Subcutaneous adipose tissue (tissue), 4 donors: ENCODE measurements around the gene ZNF710. TPM values are rescaled to one million over a fixed set of nuclear protein-coding genes. Genes with fewer than 3 reads are reported as not detected.

Source experiments
- total RNA-seq, 4 donors: library from RNA; depleted of rRNA; stranded (reverse); fragments of >200 nt; gene quantifications; one replicate each; pipeline ENCODE4 v1.1.0, GENCODE V29; 2016
- TF ChIP-seq, protein P1 (sequence below): fragments of 450-650 bp; IDR thresholded peaks from one replicate; pipeline ENCODE4 v1.5.1; 2016; ENCODE audit warnings: low read depth, mild to moderate bottlenecking, control low read depth, antibody characterized with exemption, moderate library complexity

ZNF710 gene
- total RNA-seq, 4 donors from 2014 or later: 5.4 to 8.3 (median 6.1) TPM

DNA sequence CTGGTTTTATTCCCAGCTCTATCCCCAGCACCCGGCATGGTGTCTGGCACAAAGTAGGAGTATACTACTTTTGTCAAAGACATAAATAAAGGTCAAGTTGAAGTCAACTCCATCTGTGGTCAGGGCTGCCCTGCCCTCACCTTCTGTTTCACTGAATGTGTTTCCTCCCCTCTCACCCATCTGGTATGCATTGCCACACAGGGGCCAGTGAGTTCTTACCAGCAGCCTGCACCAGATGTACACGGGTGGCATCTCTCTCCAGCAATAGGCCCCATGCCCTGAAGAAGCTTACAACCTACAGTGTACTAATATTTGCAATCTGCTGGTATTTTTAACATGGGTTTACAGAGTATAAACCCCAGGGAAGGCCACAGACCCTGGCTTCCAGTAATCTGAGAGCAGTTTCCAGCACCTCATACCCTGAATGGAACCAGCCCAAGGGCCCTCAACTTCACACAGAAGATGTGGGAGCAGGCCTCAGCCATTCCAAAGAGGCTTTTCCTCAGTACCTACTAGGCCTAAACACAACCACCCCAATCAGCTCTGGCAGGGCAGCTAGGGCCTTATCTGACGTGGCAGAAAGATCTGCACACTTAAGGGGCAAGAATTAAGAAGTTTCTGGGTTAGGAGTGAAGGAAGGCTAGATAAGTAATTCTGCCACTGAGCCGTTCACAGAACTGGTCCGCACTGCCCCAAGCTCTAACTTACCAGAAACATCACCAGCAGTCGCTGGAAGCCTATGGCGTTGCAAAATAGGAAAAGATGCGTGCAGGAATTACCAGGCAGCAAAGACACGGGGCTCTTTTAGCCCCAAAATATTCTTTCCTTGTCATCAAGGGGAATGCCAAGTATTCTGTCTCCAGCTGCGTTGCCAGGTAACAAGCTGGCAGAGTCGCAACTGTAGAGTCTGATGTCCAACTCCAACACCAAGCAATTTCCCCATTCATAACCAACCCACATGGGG is 99.0 kb downstream of the ZNF710 start:
- TF ChIP-seq, protein P1, sequence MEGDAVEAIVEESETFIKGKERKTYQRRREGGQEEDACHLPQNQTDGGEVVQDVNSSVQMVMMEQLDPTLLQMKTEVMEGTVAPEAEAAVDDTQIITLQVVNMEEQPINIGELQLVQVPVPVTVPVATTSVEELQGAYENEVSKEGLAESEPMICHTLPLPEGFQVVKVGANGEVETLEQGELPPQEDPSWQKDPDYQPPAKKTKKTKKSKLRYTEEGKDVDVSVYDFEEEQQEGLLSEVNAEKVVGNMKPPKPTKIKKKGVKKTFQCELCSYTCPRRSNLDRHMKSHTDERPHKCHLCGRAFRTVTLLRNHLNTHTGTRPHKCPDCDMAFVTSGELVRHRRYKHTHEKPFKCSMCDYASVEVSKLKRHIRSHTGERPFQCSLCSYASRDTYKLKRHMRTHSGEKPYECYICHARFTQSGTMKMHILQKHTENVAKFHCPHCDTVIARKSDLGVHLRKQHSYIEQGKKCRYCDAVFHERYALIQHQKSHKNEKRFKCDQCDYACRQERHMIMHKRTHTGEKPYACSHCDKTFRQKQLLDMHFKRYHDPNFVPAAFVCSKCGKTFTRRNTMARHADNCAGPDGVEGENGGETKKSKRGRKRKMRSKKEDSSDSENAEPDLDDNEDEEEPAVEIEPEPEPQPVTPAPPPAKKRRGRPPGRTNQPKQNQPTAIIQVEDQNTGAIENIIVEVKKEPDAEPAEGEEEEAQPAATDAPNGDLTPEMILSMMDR: no peak

DNA sequence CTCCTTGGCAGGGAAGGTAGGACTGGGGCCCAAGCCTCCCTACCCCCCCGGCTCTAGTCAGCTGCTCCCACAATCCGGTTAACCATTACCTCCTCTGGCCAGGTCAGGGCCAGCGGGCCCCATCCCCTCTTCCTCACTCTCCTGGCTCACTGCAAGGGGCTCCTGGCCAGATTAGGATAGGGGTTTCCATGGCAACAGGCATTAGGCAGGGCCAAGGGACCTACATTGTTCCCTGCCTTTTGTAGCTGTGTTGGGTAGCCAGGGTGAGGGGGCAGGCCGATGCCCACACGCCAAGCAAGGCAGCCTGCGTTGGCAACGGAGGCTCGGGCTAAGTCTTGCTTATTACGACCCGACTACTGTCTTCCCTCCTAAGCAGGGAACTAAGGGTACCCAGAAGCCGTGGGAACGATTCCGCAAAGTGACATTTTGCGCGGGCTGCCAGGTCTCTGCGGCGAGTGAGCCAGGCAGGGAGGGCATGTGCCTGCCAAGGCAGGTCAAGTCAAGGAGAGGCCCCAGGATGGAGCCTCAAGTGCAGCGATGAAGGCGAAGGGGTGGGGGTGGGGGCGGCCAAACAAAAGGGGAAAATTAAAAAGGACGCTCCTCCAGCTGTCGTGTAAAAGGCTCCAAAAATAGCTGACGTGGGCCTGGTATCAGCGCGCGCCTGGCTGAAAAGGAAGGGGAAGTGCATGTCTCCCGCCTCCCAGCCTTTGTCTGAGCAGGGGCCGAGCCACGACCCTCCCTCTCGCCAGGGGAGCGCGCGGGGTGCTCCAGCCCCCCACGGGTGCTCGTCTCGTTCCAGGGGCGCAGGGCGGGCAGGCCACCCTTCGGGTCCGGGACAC is 100.2 kb downstream of the ZNF710 start:
- TF ChIP-seq, protein P1: no peak

DNA sequence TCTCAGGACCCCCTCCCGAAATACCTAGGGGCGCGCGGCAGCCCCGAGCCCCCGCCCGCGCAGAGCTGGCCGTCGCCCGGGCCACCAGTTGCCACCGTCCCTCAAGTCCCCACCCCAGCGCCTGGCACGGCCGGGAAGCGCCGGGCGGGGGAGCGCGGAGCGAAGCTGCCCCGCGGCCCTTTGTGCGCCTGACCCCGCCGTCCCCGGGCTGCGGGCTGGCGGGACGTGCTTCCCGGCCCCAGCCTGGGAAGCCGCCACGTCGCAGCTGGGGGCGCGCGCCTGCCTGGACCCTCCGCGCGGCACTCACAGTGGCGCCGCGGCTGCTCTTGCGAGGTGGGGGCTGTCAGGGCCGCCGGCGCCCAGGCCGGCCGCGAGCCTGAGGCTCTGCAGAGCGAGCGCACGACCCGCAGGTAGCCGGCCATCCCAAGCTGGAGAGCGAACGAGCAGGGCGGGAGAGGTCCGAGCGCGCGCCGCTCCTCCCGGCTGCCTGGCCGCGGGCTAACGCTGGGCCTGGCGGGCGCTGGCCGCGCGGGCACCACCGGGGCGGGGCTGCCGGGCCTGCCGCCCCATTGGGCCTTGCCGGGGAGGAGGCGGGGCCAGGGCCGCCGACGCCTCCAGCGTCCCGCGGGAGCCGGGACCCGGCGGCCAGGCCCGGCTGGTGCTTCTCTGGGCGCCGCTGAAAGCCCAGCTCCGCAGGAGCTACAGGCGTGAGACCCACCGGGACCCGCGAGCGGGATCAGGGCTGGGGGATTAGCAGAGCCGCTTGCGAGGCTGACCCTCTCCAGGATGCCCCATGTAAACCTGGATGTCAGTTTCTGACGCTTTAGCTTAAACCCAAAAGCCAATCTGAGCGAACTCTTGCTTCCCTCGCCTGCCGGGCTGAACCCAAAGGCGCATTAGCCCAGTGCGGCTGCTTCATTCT is 101.1 kb downstream of the ZNF710 start, which contains the start of gene IDH2:
Gene IDH2, minus strand, starts transcription at position 500 of the 922 bp plus-strand sequence. Its CDS starts 78 bp downstream, at position 422.
- TF ChIP-seq, protein P1: no peak

DNA sequence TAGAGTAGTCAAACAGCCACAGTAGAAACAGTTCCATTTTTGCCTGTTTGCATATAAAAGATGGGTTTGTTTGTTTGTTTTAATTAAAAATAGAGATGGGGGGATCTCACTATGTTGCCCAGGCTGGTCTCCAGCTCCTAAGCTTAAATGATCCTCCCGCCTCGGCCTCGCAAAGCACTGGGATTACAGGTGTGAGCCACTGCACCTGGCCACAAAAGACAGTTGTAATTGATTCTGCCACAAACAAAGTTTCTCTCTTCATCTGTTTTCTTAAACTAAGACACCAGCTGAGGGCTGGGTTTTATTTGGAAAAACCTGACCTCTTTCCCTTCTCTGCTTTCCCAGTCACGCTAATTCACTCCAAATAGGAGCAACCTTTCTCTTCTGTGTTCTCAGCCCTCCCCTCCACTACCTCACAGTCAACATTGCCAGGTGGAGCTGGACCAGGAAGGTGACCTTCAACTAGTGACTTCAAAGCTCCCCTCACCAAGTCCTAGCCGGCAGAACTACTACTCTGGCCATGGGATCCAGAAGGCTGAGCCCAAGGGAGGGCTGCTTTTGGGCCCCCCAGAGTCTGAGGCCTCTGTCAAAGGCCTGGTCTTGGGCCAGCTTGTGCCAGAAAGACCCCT is 102.7 kb downstream of the ZNF710 start:
- TF ChIP-seq, protein P1: no peak

DNA sequence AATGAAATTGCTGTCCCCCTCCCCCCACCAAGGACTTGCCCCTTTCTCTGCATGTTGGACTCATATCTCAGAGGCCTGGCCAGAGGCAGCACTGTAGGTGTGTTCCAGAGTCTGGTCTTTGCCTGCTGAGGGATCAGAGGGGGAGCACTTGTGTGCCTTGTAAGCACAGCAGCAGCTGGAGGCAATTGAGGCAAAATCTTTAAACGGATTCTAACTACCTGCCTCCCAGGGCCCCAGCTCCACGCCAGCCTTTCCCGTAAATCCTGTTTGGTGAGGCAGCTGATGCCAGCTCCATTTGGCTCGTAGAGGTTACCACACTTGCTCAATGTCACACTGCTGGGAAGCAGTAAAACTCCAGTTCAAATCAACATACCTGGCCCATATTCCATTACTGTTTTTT is 103.4 kb downstream of the ZNF710 start:
- TF ChIP-seq, protein P1: no peak

DNA sequence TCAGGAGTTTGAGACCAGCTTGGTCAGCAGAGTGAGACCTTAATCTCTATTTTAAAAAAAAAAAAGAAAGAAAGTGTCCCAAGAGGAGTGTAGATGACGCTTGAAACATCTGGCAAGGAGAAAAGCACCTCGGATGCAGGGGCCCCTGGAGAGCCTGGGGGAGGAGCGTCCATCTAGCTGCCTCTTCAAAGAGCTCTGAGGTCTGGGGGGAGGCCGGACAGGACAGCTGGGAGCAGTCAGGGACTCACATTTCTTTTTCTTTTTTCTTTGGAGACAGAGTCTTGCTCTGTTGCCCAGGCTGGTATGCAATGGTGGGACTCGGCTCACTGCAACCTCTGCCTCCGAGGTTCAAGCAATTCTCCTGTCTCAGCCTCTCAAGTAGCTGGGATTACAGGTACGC is 104.4 kb downstream of the ZNF710 start:
- TF ChIP-seq, protein P1: no peak
